BLaER1 treated with 17β-estradiol and CSF1 and Interleukin-3, amounts not matched to agents 10 nM and 100 nM (cell line): ENCODE data around the gene MX2.
A peak's percentile ranks its signal among the peaks of the same experiment; 100 is the strongest.

ENCODE experiments used
- H3K27ac ChIP-seq, 11 experiments: shearing (Covaris generic); formaldehyde crosslinking; 2 replicates each; pipeline ENCODE4 v1.8.1; 2022
- H3K27me3 ChIP-seq, 11 experiments: shearing (Covaris generic); formaldehyde crosslinking; 2 replicates each; pipeline ENCODE4 v1.8.1; 2022
- H3K36me3 ChIP-seq, 11 experiments: shearing (Covaris generic); formaldehyde crosslinking; 2 replicates each; pipeline ENCODE4 v1.8.1; 2022
- H3K4me1 ChIP-seq, 10 experiments: shearing (Covaris generic); formaldehyde crosslinking; 2 replicates each; pipeline ENCODE4 v1.8.1; 2022
- H3K4me2 ChIP-seq, 11 experiments: shearing (Covaris generic); formaldehyde crosslinking; 2 replicates each; pipeline ENCODE4 v1.8.1; 2022
- H3K4me3 ChIP-seq, 10 experiments: shearing (Covaris generic); formaldehyde crosslinking; 2 replicates each; pipeline ENCODE4 v1.8.1; 2022
- H3K9ac ChIP-seq, 11 experiments: shearing (Covaris generic); formaldehyde crosslinking; 2 replicates each; pipeline ENCODE4 v1.8.1; 2022
- H3K9me3 ChIP-seq, 11 experiments: shearing (Covaris generic); formaldehyde crosslinking; replicated peaks in 1 of 11; 2 replicates each; pipeline ENCODE4 v1.8.1; 2022
- H4K20me1 ChIP-seq, 11 experiments: shearing (Covaris generic); formaldehyde crosslinking; 2 replicates each; pipeline ENCODE4 v1.8.1; 2022
- Cebpa-rat ChIP-seq, 11 experiments: shearing (Covaris generic); IDR thresholded peaks; 2 replicates each; pipeline ENCODE4 v1.8.1; 2022

The MX2 gene

GRCh38 chr21:41328660-41329607, 32.9 kb upstream of the MX2 start:
- H3K4me1 ChIP-seq: peaks cover 0 to 17% (median 12%) of the 10 kb centered on the region in 10 experiments; a peak in 15 of 20 replicates
- H3K4me3 ChIP-seq: no peak overlapping the region
- no peaks in the 10 kb centered on the region for H3K36me3 ChIP-seq
- no peak overlapping the region for H3K4me2 ChIP-seq
- no peaks in the 10 kb centered on the region for H3K27me3 ChIP-seq
- no peak overlapping the region for H3K9ac ChIP-seq
- no peak overlapping the region for H3K27ac ChIP-seq
- no peak for TF ChIP-seq Cebpa-rat (IDR thresholded peaks at IDR 0.05)
- H3K9me3 ChIP-seq: peaks cover 0 to 7% (median 3%) of the 10 kb centered on the region in 11 experiments; a peak in 14 of 22 replicates
- H4K20me1 ChIP-seq: no peaks in the 10 kb centered on the region

GRCh38 chr21:41333752-41334151, 28.1 kb upstream of the MX2 start:
- Histone ChIP-seq H3K27me3 (no peaks in the 10 kb centered on the region), H3K4me3 (no peak overlapping the region), H3K9me3 (peaks cover 11 to 29% (median 17%) of the 10 kb centered on the region in 11 experiments; a peak in 20 of 22 replicates), H3K9ac (no peak overlapping the region), H4K20me1 (no peaks in the 10 kb centered on the region), H3K4me2 (no peak overlapping the region), H3K4me1 (peaks cover 0 to 6% (median 0%) of the 10 kb centered on the region in 10 experiments; a peak in 1 of 20 replicates), H3K27ac (no peak overlapping the region), H3K36me3 (no peaks in the 10 kb centered on the region)
- no peak for TF ChIP-seq Cebpa-rat (IDR thresholded peaks at IDR 0.05)

GRCh38 chr21:41337515-41337914, 24.3 kb upstream of the MX2 start:
- Histone ChIP-seq H3K4me1 (peaks cover 0 to 6% (median 0%) of the 10 kb centered on the region in 10 experiments; a peak in 1 of 20 replicates), H3K27ac (no peak overlapping the region), H3K4me2 (no peak overlapping the region), H3K27me3 (no peaks in the 10 kb centered on the region), H3K4me3 (no peak overlapping the region), H3K9me3 (peaks cover 13 to 30% (median 23%) of the 10 kb centered on the region in 11 experiments; a peak in 21 of 22 replicates), H3K9ac (no peak overlapping the region), H4K20me1 (no peaks in the 10 kb centered on the region), H3K36me3 (no peaks in the 10 kb centered on the region)
- TF ChIP-seq Cebpa-rat (IDR thresholded peaks at IDR 0.05): no peak

- Histone ChIP-seq H3K4me3 (no peak overlapping the region), H3K4me1 (peaks cover 0 to 6% (median 0%) of the 10 kb centered on the region in 10 experiments; a peak in 1 of 20 replicates), H3K27ac (no peak overlapping the region), H3K4me2 (peak overlapping the region in 2 of 11 experiments; percentile 19 to 22; a peak in 4 of 22 replicates), H3K27me3 (no peaks in the 10 kb centered on the region), H3K36me3 (no peaks in the 10 kb centered on the region), H3K9me3 (peaks cover 13 to 33% (median 28%) of the 10 kb centered on the region in 11 experiments; a peak in 21 of 22 replicates), H4K20me1 (no peaks in the 10 kb centered on the region), H3K9ac (no peak overlapping the region)
- no peak for TF ChIP-seq Cebpa-rat (IDR thresholded peaks at IDR 0.05)
These were observed 23.4 kb upstream of the MX2 start for GRCh38 chr21:41338455-41338854.

GRCh38 chr21:41342035-41342434, 19.8 kb upstream of the MX2 start:
- Histone ChIP-seq H3K27me3 (no peaks in the 10 kb centered on the region), H3K4me2 (no peak overlapping the region), H4K20me1 (no peaks in the 10 kb centered on the region), H3K27ac (no peak overlapping the region), H3K9ac (no peak overlapping the region), H3K36me3 (no peaks in the 10 kb centered on the region), H3K9me3 (peaks cover 0 to 14% (median 10%) of the 10 kb centered on the region in 11 experiments; a peak in 8 of 22 replicates), H3K4me3 (no peak overlapping the region), H3K4me1 (peaks cover 0 to 12% (median 0%) of the 10 kb centered on the region in 10 experiments; a peak in 4 of 20 replicates)
- no peak for TF ChIP-seq Cebpa-rat (IDR thresholded peaks at IDR 0.05)

GRCh38 chr21:41344146-41344545, 17.7 kb upstream of the MX2 start:
- no peak overlapping the region for H3K4me2 ChIP-seq
- H3K9me3 ChIP-seq: peaks cover 0 to 14% (median 10%) of the 10 kb centered on the region in 11 experiments; a peak in 8 of 22 replicates
- no peak overlapping the region for H3K9ac ChIP-seq
- H3K27ac ChIP-seq: no peak overlapping the region
- H3K4me1 ChIP-seq: peaks cover 0 to 11% (median 0%) of the 10 kb centered on the region in 10 experiments; a peak in 8 of 20 replicates
- no peaks in the 10 kb centered on the region for H4K20me1 ChIP-seq
- no peaks in the 10 kb centered on the region for H3K36me3 ChIP-seq
- H3K4me3 ChIP-seq: no peak overlapping the region
- H3K27me3 ChIP-seq: no peaks in the 10 kb centered on the region
- TF ChIP-seq Cebpa-rat (IDR thresholded peaks at IDR 0.05): no peak

GRCh38 chr21:41345356-41345755, 16.5 kb upstream of the MX2 start:
- Histone ChIP-seq H3K36me3 (no peaks in the 10 kb centered on the region), H3K4me2 (no peak overlapping the region)
- TF ChIP-seq Cebpa-rat (IDR thresholded peaks at IDR 0.05): no peak

GRCh38 chr21:41345934-41346685, 15.7 kb upstream of the MX2 start:
- TF ChIP-seq Cebpa-rat (IDR thresholded peaks at IDR 0.05): no peak
- Histone ChIP-seq H3K4me2 (no peak overlapping the region), H3K36me3 (no peaks in the 10 kb centered on the region), H3K27me3 (no peaks in the 10 kb centered on the region), H3K9me3 (peaks cover 0 to 14% (median 10%) of the 10 kb centered on the region in 11 experiments; a peak in 8 of 22 replicates), H3K9ac (no peak overlapping the region), H4K20me1 (no peaks in the 10 kb centered on the region), H3K4me3 (no peak overlapping the region), H3K4me1 (peaks cover 0 to 11% (median 0%) of the 10 kb centered on the region in 10 experiments; a peak in 8 of 20 replicates), H3K27ac (no peak overlapping the region)

More at GRCh38 chr21:41345356-41345755, 16.5 kb upstream of the MX2 start:
- Histone ChIP-seq H3K9ac (no peak overlapping the region), H3K4me3 (no peak overlapping the region), H3K27ac (no peak overlapping the region), H4K20me1 (no peaks in the 10 kb centered on the region), H3K4me1 (peaks cover 0 to 11% (median 0%) of the 10 kb centered on the region in 10 experiments; a peak in 8 of 20 replicates), H3K27me3 (no peaks in the 10 kb centered on the region), H3K9me3 (peaks cover 0 to 14% (median 10%) of the 10 kb centered on the region in 11 experiments; a peak in 8 of 22 replicates)

- no peaks in the 10 kb centered on the region for H3K36me3 ChIP-seq
- H3K4me2 ChIP-seq: no peak overlapping the region
- TF ChIP-seq Cebpa-rat (IDR thresholded peaks at IDR 0.05): no peak
- no peak overlapping the region for H3K27ac ChIP-seq
- peaks cover 0 to 13% (median 9%) of the 10 kb centered on the region in 11 experiments; a peak in 8 of 22 replicates for H3K9me3 ChIP-seq
- no peak overlapping the region for H3K9ac ChIP-seq
- peaks cover 0 to 11% (median 0%) of the 10 kb centered on the region in 10 experiments; a peak in 8 of 20 replicates for H3K4me1 ChIP-seq
- H3K27me3 ChIP-seq: no peaks in the 10 kb centered on the region
- no peaks in the 10 kb centered on the region for H4K20me1 ChIP-seq
- H3K4me3 ChIP-seq: no peak overlapping the region
These were observed 15.1 kb upstream of the MX2 start for GRCh38 chr21:41346758-41347157.
